ENCODE measurements around the gene MYO1E.

The MYO1E gene

GRCh38 chr15:59312205-59312604 is 60.5 kb downstream of the MYO1E start:
- DNase-seq = no peak

GRCh38 chr15:59311195-59311594 is 61.5 kb downstream of the MYO1E start:
- DNase-seq = no peak

DNA sequence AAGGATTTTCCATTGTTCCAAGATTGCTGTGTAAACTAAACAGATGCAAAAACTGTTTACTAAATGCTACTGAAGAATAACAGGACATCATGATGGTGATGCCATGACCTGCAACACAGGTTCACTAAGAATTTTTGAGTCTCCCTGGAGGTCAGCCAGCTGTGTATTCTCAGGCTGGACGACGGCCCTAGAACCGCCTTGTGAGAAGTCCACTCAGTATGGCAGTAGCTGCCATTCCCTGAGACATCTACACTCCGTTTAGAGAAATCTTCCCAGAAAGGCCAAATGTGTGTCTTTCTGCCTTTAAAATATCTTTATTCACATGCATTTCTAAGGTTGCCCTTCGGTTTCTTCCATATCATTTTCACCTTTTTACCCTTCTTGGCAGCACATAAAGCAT is 63.3 kb downstream of the MYO1E start:
- DNase-seq = no peak

- DNase-seq = no peak
Measured at GRCh38 chr15:59307165-59307537, 65.5 kb downstream of the MYO1E start.

GRCh38 chr15:59306520-59307164 is 66.0 kb downstream of the MYO1E start:
- DNase-seq = no peak

GRCh38 chr15:59304807-59305206 is 67.9 kb downstream of the MYO1E start:
- no peak for DNase-seq

DNA sequence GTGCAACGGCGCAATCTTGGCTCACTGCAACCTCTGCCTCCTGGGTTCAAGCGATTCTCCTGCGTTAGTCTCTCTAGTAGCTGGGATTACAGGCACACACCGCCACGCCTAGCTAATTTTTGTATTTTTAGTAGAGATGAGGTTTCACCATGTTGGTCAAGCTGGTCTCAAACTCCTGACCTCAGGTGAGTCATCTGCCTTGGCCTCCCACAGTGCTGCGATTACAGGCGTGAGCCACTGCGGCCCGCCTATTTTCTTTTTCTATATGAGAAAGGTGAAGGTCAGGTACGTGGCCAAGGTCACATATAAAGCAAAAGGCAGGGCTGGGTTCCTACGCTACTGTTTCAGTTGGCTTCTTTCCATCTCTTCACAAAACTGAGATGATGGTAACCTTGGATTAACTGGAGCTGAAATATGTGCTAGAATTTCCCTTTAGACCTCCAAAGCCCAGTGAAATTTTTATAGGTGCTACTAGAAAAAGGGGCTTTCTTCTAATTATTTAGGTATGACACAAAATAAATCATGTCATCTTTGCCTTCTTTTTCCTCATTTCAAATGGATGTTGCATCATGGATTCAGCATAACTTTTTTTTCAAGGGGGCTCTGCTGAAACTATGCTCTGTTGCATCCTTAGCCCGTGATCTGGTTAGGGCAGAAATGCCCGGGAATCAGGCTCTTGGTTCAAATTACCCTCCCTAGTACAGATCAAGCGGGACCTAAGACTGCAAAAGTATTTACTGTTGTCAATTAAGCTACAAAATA is 68.5 kb downstream of the MYO1E start:
- DNase-seq = no peak

DNA sequence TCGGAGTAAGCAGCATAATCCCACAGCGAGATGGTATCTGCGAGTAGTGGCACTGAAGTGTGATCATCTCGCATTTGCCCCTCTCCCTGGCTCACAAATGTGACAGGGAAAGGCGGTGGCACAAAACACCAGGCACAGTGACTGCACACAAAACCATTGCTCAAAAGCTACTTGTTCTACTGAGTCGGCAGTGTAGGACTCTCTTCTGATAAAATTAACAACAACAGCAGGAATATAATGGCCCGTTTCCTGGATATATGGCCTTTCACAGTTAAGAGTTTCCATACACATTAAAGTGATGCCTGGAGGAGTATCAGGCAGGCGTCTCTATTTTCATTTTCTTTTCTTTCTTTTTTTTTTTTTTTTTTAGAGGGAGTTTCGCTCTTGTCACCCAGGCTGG is 69.0 kb downstream of the MYO1E start:
- no peak for DNase-seq

DNA sequence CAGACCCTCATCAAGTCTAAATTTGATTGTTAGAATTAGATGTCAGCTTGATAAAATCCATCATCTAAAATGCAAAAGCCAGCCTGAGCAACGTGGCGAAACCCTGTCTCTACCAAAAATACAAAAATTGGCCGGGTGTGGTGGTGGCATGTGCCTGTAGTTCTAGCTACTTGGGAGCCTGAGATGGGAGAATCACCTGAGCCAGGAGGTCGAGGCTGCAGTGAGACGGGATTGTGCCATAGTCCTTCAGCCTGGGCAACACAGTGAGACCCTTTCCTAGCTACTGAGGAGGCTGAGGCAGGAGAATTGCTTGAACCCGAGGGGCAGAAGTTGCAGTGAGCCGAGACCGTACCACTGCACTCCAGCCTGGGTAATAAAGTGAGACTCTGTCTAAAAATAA is 69.5 kb downstream of the MYO1E start:
- DNase-seq = no peak

- DNase-seq = no peak
Measured at GRCh38 chr15:59301527-59301926, 71.1 kb downstream of the MYO1E start.

DNA sequence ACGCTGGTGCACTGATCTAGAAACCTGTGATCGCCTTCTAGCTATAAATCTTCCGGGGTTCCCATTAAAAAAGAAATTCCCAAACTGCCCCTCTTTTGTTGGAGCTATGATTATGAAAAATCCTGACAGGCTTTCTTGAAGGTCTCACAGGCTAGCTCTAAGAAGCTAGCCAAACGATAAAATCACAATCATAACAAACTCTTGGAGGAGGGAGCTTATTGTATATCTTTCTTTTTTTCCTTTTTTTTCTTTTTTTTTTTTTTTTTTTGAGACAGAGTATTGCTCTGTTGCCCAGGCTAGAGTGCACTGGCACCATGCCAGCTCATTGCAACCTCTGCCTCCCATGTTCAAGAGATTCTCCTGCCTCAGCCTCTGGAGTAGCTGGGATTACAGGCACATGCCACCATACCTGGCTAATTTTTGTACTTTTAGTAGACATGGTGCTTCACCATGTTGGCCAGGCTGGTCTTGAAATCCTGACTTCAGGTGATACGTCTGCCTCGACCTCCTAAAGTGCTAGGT is 72.0 kb downstream of the MYO1E start:
- no peak for DNase-seq

GRCh38 chr15:59299929-59300617 is 72.6 kb downstream of the MYO1E start:
- peak; percentile 37 for DNase-seq

GRCh38 chr15:59298854-59299250 is 73.8 kb downstream of the MYO1E start:
- DNase-seq = no peak

- no peak for DNase-seq
Measured at GRCh38 chr15:59298225-59298853, 74.3 kb downstream of the MYO1E start.

DNA sequence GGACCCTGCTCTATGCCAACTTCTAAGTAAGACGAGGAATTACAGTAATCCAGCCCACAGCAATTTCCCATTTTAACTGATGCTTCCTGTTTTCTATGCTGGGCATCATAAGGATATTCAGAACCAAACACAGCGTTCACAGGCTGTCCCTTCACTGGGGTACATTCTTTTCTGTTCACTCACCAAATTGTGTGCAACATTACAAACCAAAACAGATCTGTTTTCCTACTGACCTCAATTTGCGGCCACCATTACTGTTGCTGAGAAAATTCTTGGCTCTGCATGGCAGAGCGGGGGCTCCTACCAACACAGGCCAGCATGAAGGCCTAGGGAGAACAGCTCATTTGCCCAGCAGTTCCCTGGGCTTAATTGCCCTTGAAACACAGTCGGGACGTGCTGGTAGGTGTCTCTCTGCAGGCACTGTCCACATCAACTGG is 76.5 kb downstream of the MYO1E start:
- no peak for DNase-seq

DNA sequence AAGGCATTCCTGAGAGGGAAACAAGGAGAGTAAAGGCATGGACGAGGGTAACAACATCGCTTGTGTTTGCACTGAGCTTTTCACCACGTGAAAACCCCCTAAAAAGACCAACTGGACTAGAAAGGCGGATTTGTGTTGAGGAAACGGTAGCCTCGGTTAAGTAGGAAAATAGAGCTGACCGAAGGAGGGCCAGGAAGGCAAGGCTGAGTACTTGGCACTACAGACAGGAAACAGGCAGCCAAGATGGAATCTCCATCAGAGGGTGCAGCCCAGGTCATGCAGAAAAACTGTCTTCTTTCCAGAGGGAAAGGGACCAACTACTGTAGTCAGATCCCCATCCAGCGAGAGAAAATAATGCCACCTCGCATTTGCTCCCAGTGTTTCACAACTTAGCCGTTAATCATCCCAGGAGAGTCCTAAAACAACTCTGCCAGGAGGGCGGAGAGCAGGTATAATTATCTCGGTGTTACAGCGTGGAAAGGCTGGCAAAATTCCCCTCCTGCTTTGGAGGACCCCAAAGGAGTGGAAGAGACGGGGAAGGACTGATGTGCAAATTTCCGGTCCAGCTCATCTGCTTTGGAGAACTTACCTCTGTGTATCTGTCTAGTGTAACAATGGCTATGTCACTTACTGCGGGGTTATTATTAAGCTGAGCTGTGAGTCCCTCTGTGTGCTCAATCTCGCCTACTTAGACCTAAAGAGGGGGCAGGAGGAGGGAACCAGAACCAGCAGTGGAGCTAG is 77.2 kb downstream of the MYO1E start:
- DNase-seq = no peak

DNA sequence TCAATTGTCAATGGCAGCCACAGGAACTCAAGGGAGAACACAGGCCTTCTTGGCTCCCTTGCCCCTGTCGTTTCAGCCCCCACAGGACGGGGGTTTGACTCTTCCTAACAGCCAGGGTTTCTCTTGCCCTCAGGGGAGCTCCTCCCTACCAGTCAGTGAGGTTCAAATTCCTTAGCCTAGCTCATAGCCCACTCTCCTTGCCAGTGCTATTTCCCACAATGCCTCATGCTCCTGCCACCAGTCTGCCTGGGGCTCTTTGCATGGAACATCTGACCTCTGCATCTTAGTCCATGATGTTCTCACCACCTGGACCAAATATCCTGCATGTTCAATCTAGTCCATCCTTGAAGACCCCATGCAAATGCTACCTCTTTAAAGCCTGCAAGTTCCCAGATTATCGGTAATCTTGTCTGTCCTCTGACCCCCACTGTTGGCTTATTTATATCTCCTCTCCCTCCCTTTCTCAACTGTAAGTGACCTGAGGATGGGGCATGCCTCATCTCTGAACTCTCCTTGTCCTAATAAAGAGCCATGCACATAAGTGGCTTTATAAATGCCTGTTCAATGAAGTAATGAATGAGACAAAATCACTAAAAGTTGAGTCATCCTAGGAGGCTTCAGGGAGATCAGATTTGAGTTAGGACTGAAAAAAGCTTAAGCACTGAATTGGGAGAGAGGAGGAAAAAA is 78.0 kb downstream of the MYO1E start:
- DNase-seq = no peak

DNA sequence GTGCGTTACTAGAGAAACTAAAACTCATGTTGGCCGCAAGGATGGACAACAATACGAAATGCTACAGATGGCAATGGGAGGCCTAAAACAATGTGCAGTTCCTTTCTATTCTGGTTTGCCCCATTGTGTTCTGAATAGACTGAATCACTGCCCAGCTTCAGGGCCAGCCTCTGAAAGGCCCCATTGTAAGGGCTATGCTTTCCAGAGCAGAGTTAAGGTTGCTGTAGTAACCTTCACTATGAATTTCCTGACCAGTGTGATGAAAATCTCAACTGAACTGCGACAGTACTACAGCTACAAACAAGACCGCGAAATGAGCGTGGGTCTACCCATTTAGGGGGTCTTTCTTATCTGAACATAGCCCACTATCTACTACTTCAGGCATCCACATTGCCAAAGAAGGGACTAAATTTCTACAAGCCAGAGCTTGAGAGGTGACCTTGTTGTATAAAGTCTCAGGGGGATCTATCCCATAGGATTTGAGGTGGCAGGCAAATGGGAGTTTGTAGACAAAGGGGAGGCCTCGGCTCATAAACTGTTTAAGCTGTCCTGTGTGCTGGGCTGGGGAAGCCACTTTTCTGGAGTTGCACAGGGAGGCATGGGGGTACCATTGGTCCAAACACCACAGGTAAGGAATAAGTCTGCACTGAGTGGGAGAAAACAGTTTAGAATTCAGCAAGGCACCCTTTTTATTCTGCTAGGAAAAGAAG is 80.1 kb downstream of the MYO1E start:
- no peak for DNase-seq

- no peak for DNase-seq
Measured at GRCh38 chr15:59291213-59291549, 81.5 kb downstream of the MYO1E start.

DNA sequence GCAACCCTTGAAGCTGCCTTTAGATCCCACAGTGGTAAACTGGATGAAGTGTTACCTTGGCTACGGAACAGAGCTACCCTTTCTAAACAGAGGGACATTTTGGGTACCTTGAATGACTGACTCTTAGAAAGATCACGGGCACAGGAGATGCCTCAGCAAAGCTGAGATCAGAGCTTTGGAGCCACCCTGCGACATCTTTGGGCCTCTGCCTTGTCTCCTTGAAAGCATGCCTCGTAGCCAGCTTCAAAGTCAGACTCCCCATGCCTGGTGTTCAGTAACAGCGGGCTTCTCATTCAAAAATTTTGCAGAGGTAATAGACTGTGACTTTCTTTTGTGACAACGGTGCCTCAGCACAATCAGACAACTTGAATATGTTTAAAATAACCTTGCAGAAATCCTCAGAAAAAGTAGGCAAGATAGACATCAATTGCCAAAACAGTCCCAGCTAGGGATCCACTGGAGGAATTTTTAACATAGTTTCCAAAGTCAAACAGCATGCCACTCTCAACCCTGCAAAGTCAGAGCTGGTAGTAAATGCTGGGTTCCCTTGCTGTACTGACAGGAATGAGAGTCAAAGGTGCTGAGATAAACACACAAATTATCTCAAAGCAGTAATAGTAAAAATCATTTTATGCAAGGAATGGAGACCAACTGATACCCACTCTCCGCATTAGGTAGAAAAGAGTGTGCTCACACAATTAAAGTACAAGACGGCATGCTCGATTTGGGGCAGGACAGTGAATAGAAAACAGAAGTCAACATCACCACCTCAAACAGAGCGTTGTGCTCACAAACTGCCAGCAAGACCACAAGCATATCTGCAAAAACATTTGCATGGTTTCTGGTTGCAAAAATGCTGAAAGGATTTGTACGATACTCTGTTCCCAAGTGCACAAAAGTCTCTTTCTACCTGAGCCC is 82.1 kb downstream of the MYO1E start:
- DNase-seq = no peak

Measured in DMS153 (cell line).